NT2/D1 (cell line): Measurements from ENCODE around the gene MARCHF3.

ENCODE experiments used
- SUZ12 ChIP-seq: IDR thresholded peaks from 2 replicates; pipeline ENCODE4 v1.6.1; 2011; ENCODE audit not compliant: insufficient read length, insufficient read depth; ENCODE audit errors: extremely low read depth
- YY1 ChIP-seq: IDR thresholded peaks from 2 replicates; pipeline ENCODE4 v1.6.1; 2011; ENCODE audit not compliant: insufficient read length, insufficient read depth
- ZNF274 ChIP-seq: IDR thresholded peaks from 2 replicates; pipeline ENCODE4 v1.6.1; 2011; ENCODE audit warnings: mild to moderate bottlenecking, low read depth, low read length

- TF ChIP-seq YY1 (no peak), SUZ12 (no peak), ZNF274 (no peak)
These were observed 21.9 kb downstream of the MARCHF3 start for GRCh38 chr5:127008300-127008975.
